Activated T-cell treated with anti-CD3 and anti-CD28 coated beads, Interleukin-2, amount 50 U/mL, for 1 hour (primary cell): ENCODE measurements around the gene ADGRD2.

ENCODE experiments used
- DNase-seq: peaks from one replicate; pipeline ENCODE4 v3.0.0-alpha.2; 2020

ADGRD2 gene

GRCh38 chr9:124512806-124513204 is 62.6 kb downstream of the ADGRD2 start:
- DNase-seq = no peak

GRCh38 chr9:124513376-124513994 is 63.2 kb downstream of the ADGRD2 start:
- no peak for DNase-seq

GRCh38 chr9:124514125-124514524 is 63.9 kb downstream of the ADGRD2 start:
- DNase-seq = no peak

- DNase-seq = no peak
Observed at GRCh38 chr9:124514874-124515273, 64.6 kb downstream of the ADGRD2 start.

- no peak for DNase-seq
Observed at GRCh38 chr9:124517600-124517999, 67.3 kb downstream of the ADGRD2 start.

- no peak for DNase-seq
Observed at GRCh38 chr9:124518116-124518515, 67.9 kb downstream of the ADGRD2 start.

GRCh38 chr9:124520206-124520596 is 70.0 kb downstream of the ADGRD2 start:
- DNase-seq = no peak

GRCh38 chr9:124521142-124521541 is 70.9 kb downstream of the ADGRD2 start:
- DNase-seq = no peak

GRCh38 chr9:124522121-124523098 is 72.2 kb downstream of the ADGRD2 start:
- DNase-seq = no peak

GRCh38 chr9:124526174-124526573 is 75.9 kb downstream of the ADGRD2 start:
- DNase-seq = no peak

- DNase-seq = no peak
Observed at GRCh38 chr9:124527781-124528180, 77.5 kb downstream of the ADGRD2 start.
